Subcutaneous abdominal adipose tissue (tissue), 5 donors: ENCODE data around the gene COG5.

Experiments used
- H3K27ac ChIP-seq: one replicate; pipeline ENCODE4 v1.7.0; 2013; ENCODE audit warnings: low read depth, mild to moderate bottlenecking, inconsistent platforms, low read length, moderate library complexity
- H3K27me3 ChIP-seq, 5 donors: one replicate each; pipeline ENCODE4 v1.7.0; 2013; ENCODE audit warnings: low read length in 5 of 5, inconsistent platforms in 1 of 5; ENCODE audit not compliant: control insufficient read depth in 5 of 5, insufficient read depth in 4 of 5
- H3K36me3 ChIP-seq, 5 donors: one replicate each; pipeline ENCODE4 v1.7.0; 2013; ENCODE audit warnings: low read length in 5 of 5; ENCODE audit not compliant: control insufficient read depth in 5 of 5, insufficient read depth in 5 of 5
- H3K4me1 ChIP-seq, 5 donors: one replicate each; pipeline ENCODE4 v1.7.0; 2013; ENCODE audit warnings: low read length in 5 of 5, mild to moderate bottlenecking in 3 of 5, moderate library complexity in 1 of 5; ENCODE audit not compliant: control insufficient read depth in 5 of 5, insufficient read depth in 5 of 5
- H3K4me3 ChIP-seq, 5 donors: one replicate each; pipeline ENCODE4 v1.7.0; 2013; ENCODE audit warnings: low read length in 5 of 5, low read depth in 1 of 5
- H3K9ac ChIP-seq, 5 donors: one replicate each; pipeline ENCODE4 v1.7.0; 2013; ENCODE audit warnings: low read length in 5 of 5, mild to moderate bottlenecking in 4 of 5, moderate library complexity in 3 of 5
- H3K9me3 ChIP-seq, 5 donors: one replicate each; pipeline ENCODE4 v1.7.0; 2013; ENCODE audit warnings: low read length in 5 of 5; ENCODE audit not compliant: control insufficient read depth in 5 of 5
- donor health status: healthy.
- donor health status: healthy.
- donor health status: healthy.
- donor health status: healthy.
- donor health status: healthy.

The COG5 gene

DNA sequence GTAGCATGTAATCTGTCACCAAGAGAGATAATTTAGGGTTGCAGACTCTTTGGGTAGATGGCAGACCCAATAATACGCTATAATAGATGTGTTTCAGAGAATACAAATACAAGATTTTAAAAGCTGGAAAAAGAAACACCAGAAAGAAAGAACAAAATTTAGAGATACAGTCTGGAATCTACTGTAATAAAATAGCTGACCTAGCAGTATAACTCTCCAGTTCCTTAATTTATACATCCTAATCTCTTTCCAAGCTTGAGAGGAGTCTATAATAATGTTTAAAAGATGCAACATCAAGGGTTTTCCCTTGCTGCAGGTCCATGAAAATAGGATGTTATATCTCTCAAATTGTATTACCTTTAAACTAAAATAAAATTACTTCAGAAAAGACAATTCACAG, 121.0 kb downstream of the COG5 start:
- no peak overlapping the region for H3K4me3 ChIP-seq
- no peak overlapping the region for H3K27ac ChIP-seq
- peaks cover 0 to 4% (median 0%) of the 10 kb centered on the region in 5 donors for H3K9me3 ChIP-seq
- no peak overlapping the region for H3K9ac ChIP-seq
- H3K27me3 ChIP-seq, result no peaks in the 10 kb centered on the region
- peaks cover 0 to 16% (median 4%) of the 10 kb centered on the region in 5 donors for H3K4me1 ChIP-seq
- H3K36me3 ChIP-seq, result no peaks in the 10 kb centered on the region

DNA sequence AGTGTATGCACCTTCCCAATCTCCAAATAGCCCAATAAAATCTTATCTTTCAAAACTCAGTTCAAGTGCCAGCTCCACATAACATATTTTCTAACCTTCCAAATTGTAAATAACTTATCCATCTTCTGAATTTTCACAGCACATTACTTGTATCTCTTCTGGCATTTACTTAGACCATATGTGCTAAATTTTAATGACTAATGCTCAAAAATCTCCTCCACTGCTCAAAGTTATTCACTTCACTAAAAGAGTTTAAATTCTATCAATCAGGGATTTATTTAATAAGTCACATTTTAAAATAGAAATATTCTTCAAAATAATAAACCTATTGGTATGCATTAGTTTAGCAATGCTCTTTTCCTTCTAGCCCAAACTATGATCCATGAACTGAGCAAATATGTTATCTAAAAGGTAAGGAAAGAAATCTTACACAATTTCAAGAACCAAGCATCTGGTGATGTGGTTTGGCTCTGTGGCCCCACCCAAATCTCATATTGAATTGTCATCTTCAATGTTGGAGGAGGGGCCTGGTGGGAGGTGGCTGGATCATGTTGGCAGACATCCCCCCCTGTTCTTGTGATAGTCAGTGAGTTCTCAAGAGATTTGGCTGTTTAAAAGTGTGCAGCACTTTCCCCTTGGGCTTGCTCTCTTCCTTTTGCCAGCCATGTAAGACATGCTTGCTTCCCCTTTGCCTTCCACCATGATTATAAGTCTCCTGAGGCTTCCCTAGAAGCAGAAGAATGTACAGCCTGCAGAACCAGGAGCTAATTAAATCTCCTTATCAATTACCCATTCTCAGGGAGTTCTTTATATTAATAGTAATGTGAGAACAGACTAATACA, 121.9 kb downstream of the COG5 start:
- no peak overlapping the region for H3K27ac ChIP-seq
- H3K9me3 ChIP-seq, result peaks cover 0 to 4% (median 0%) of the 10 kb centered on the region in 5 donors
- no peak overlapping the region for H3K4me3 ChIP-seq
- no peak overlapping the region for H3K9ac ChIP-seq
- H3K36me3 ChIP-seq, result no peaks in the 10 kb centered on the region
- H3K4me1 ChIP-seq, result peaks cover 0 to 16% (median 4%) of the 10 kb centered on the region in 5 donors
- H3K27me3 ChIP-seq, result no peaks in the 10 kb centered on the region

DNA sequence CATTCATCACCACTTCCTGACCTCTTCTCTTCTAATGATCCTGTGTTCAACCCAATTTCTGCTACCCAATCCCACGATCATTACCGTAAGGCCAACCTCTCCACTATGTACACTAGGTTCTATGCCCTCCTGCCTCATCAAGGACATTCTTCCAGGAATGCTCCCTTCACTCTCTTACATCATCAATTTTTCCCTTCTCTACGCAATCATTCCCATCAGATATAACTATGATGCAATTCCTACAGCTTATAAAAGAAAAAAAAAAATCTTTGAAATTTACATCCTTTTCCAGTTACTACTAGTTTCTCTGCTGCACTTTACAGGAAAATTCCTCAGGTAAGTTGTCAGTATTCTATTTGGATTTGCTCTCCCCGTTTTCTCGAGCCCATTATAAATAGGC, 124.7 kb downstream of the COG5 start:
- Histone ChIP-seq H3K4me1 (peaks cover 0 to 16% (median 4%) of the 10 kb centered on the region in 5 donors), H3K4me3 (no peak overlapping the region), H3K27ac (no peak overlapping the region), H3K27me3 (no peaks in the 10 kb centered on the region), H3K9me3 (peaks cover 0 to 7% (median 0%) of the 10 kb centered on the region in 5 donors), H3K9ac (no peak overlapping the region), H3K36me3 (no peaks in the 10 kb centered on the region)

DNA sequence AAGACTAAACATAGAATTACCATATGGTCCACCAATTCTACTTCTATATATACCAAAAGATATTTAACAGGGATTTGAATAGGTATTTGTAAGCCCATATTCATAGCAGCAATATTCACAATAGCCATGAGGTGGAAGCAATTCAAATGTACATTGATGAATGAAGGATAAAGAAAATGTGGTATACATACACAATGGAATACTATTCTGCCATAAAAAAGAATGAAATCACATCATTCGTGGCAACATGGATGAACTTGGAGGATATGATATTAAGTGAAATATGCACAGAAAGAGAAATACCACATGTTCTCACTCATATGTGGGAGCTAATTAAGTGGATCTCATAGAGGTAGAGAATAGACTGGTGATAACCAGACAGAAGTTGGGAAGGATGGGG, 128.0 kb downstream of the COG5 start:
- H3K36me3 ChIP-seq, result no peaks in the 10 kb centered on the region
- no peak overlapping the region for H3K4me3 ChIP-seq
- H3K27me3 ChIP-seq, result no peaks in the 10 kb centered on the region
- H3K27ac ChIP-seq, result no peak overlapping the region
- no peak overlapping the region for H3K9ac ChIP-seq
- H3K9me3 ChIP-seq, result peaks cover 0 to 7% (median 1%) of the 10 kb centered on the region in 5 donors
- peaks cover 0 to 13% (median 4%) of the 10 kb centered on the region in 5 donors for H3K4me1 ChIP-seq

DNA sequence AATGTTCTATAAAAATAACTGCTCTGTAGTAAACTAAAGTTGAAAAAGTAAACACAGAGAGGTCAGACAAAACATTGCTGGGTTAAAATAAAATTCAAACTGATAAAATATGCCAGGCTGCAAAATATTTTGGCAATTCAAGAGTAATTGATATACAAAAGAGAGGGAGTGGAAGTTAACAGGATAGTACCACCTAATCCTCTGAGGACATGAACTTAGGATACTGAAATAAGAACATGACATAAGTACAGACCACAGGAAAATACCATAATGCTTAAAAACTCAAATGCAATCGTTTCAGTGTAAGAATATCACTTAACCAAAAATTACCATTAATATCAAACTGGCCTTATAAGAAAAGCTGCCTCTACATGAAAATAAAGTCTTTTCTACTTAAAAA, 131.5 kb downstream of the COG5 start:
- H3K4me1 ChIP-seq, result no peaks in the 10 kb centered on the region
- no peak overlapping the region for H3K27ac ChIP-seq
- H3K4me3 ChIP-seq, result no peak overlapping the region

DNA sequence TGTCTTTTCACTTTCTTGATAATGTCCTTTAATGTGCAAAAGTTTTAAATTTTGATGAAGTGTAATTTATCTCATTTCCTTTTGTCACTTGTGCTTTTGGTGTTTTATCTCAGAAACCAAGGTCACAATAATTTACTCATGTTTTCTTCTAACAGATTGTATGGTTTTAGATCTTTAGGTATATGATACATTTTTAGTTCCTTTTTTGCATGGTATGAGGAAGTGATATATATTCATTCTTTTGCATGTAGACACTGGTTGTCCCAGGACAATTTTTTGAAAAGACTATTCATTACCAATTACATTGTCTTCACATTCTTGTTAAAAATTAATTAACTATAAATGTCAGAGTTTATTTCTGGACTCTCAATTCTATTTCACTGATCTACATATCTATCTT, 133.7 kb downstream of the COG5 start:
- Histone ChIP-seq H3K4me1 (no peaks in the 10 kb centered on the region), H3K9ac (no peak overlapping the region), H3K27me3 (no peaks in the 10 kb centered on the region), H3K36me3 (peaks cover 0 to 3% (median 0%) of the 10 kb centered on the region in 5 donors), H3K9me3 (peaks cover 0 to 4% (median 0%) of the 10 kb centered on the region in 5 donors), H3K4me3 (no peak overlapping the region), H3K27ac (no peak overlapping the region)

More for the DNA sequence above, 131.5 kb downstream of the COG5 start:
- Histone ChIP-seq H3K9ac (no peak overlapping the region), H3K9me3 (peaks cover 0 to 7% (median 3%) of the 10 kb centered on the region in 5 donors), H3K36me3 (no peaks in the 10 kb centered on the region), H3K27me3 (no peaks in the 10 kb centered on the region)

DNA sequence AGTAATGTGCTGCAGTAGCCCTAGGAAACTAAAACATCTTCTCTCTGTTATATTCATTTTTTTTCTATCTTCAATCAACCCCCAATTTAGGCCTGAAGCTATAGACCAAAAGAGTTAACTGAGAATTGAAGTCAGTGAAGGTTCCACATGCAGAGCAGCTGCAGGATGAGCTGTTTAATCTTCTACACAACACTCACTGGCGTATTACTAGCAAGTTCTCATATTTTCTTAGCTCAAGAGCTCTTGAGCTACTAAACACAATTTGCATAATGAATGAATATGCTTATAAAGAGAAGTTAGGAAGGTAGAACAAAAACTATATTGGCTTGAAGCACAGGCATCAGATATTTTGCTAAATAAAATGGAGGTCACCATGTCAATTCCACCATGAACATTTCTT, 135.1 kb downstream of the COG5 start:
- Histone ChIP-seq H3K9ac (no peak overlapping the region), H3K27me3 (no peaks in the 10 kb centered on the region), H3K27ac (no peak overlapping the region), H3K9me3 (peaks cover 0 to 4% (median 0%) of the 10 kb centered on the region in 5 donors), H3K36me3 (peaks cover 0 to 3% (median 0%) of the 10 kb centered on the region in 5 donors), H3K4me3 (no peak overlapping the region), H3K4me1 (no peaks in the 10 kb centered on the region)

DNA sequence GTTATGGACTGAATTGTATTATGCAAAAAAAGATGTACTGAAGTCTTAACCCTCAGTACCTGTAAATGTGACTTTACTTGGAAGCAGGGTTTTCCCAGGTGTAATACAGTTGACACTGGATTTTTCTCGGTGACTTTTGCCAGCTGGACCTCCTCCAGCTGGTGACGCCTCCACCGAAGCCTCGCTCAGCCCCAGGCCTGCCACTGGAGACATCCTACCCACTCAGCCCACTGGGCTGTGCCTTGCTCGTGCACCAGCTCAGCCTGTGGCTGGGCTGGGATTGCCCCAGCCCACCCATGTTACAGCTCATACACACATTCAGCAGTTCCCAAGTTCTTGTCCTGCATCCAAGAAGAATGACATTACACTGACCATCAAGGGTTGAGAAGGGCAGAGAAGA, 136.3 kb downstream of the COG5 start:
- no peak overlapping the region for H3K4me3 ChIP-seq
- H3K9me3 ChIP-seq, result peaks cover 0 to 3% (median 0%) of the 10 kb centered on the region in 5 donors
- H3K36me3 ChIP-seq, result peaks cover 0 to 3% (median 0%) of the 10 kb centered on the region in 5 donors
- H3K27ac ChIP-seq, result no peak overlapping the region
- no peak overlapping the region for H3K9ac ChIP-seq
- H3K27me3 ChIP-seq, result no peaks in the 10 kb centered on the region
- no peaks in the 10 kb centered on the region for H3K4me1 ChIP-seq

DNA sequence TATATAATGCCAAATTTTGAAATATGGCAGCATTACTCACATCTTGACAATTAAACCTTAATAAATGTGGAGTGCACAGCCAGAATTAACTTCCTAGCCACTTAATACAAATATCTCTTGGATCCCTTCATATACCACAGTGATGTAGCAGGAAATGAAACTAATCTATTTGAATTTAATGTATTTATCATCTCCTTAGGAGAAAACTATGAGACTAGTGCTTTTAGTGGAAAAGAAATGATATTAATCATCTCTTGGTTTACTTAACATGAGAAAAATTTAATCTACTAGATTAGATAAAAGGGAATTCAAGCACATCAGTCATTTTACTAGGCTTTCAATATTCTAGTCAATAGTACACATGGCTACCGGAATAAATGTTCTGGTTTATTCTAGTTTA, 149.5 kb downstream of the COG5 start:
- Histone ChIP-seq H3K9me3 (no peaks in the 10 kb centered on the region), H3K9ac (no peak overlapping the region), H3K4me1 (no peaks in the 10 kb centered on the region), H3K36me3 (peaks cover 0 to 10% (median 3%) of the 10 kb centered on the region in 5 donors), H3K4me3 (no peak overlapping the region), H3K27ac (no peak overlapping the region), H3K27me3 (no peaks in the 10 kb centered on the region)

DNA sequence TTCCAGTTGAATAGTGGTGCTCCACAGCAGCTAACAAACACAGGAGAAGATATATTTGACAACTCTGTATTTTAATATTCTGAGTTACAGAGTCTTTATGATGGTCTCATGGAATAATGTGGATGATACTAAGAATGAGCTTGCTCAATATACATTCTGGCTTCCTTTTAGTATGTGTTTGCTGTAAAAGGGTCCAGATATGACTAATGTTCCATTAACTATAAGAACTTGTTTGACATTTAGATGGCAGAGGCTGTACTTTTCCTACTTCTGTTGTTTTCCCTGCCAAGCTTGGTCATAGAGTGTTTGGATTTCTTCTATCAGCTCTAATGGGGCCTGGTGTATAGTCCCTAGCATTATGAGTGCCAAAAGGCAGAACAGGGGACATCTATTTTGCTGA, 155.4 kb downstream of the COG5 start:
- H3K27me3 ChIP-seq, result no peaks in the 10 kb centered on the region
- H3K27ac ChIP-seq, result no peak overlapping the region
- H3K36me3 ChIP-seq, result peaks cover 2 to 11% (median 3%) of the 10 kb centered on the region in 5 donors
- H3K9ac ChIP-seq, result no peak overlapping the region
- no peak overlapping the region for H3K4me3 ChIP-seq
- H3K4me1 ChIP-seq, result no peaks in the 10 kb centered on the region
- no peaks in the 10 kb centered on the region for H3K9me3 ChIP-seq
